ENCODE data around the gene GOLGA8T.
"Not testable (repeated sequence)": the region's sequence is repeated elsewhere in the genome, so short reads cannot be mapped to it uniquely, and the experiment has no call there.

The GOLGA8T gene

GRCh38 chr15:30134751-30135150, at the start of gene GOLGA8T:
Gene GOLGA8T, plus strand, starts transcription at chr15:30135051. Its CDS starts 98 bp downstream, at chr15:30135149.
- not testable (repeated sequence) for DNase-seq (ENCODE audit: low read depth in 3 of 3)

GRCh38 chr15:30097827-30098226, 37.0 kb upstream of the GOLGA8T start:
- DNase-seq (ENCODE audit: low read depth in 3 of 3), result not testable (repeated sequence)

GRCh38 chr15:30102890-30103289, 32.0 kb upstream of the GOLGA8T start:
- DNase-seq (ENCODE audit: low read depth in 3 of 3), result not testable (repeated sequence)

- DNase-seq (ENCODE audit: low read depth in 3 of 3), result not testable (repeated sequence)
Observed at GRCh38 chr15:30103941-30104507, 30.8 kb upstream of the GOLGA8T start.

GRCh38 chr15:30110591-30110990, 24.3 kb upstream of the GOLGA8T start:
- DNase-seq (ENCODE audit: low read depth in 3 of 3), result not testable (repeated sequence)

- DNase-seq (ENCODE audit: low read depth in 3 of 3), result not testable (repeated sequence)
Observed at GRCh38 chr15:30130066-30130465, 4.8 kb upstream of the GOLGA8T start.

- not testable (repeated sequence) for DNase-seq (ENCODE audit: low read depth in 3 of 3)
Observed at GRCh38 chr15:30143246-30143645, 8.4 kb downstream of the GOLGA8T start.

- not testable (repeated sequence) for DNase-seq (ENCODE audit: low read depth in 3 of 3)
Observed at GRCh38 chr15:30149891-30150290, 15.0 kb downstream of the GOLGA8T start.

- DNase-seq (ENCODE audit: low read depth in 3 of 3), result not testable (repeated sequence)
Observed at GRCh38 chr15:30162479-30163357, 27.9 kb downstream of the GOLGA8T start.

GRCh38 chr15:30163759-30164158, 28.9 kb downstream of the GOLGA8T start:
- not testable (repeated sequence) for DNase-seq (ENCODE audit: low read depth in 3 of 3)

- not testable (repeated sequence) for DNase-seq (ENCODE audit: low read depth in 3 of 3)
Observed at GRCh38 chr15:30164257-30164656, 29.4 kb downstream of the GOLGA8T start.

GRCh38 chr15:30167403-30167802, 32.6 kb downstream of the GOLGA8T start:
- DNase-seq (ENCODE audit: low read depth in 3 of 3), result not testable (repeated sequence)

- not testable (repeated sequence) for DNase-seq (ENCODE audit: low read depth in 3 of 3)
Observed at GRCh38 chr15:30167886-30168285, 33.0 kb downstream of the GOLGA8T start.

- not testable (repeated sequence) for DNase-seq (ENCODE audit: low read depth in 3 of 3)
Observed at GRCh38 chr15:30171452-30171851, 36.6 kb downstream of the GOLGA8T start.

- peak; percentile 1 to 37 (median 16) for DNase-seq (ENCODE audit: low read depth in 3 of 3)
Observed at GRCh38 chr15:30173041-30173608, 38.3 kb downstream of the GOLGA8T start.

- DNase-seq (ENCODE audit: low read depth in 3 of 3), result not testable (repeated sequence)
Observed at GRCh38 chr15:30175291-30175690, 40.4 kb downstream of the GOLGA8T start.

- not testable (repeated sequence) for DNase-seq (ENCODE audit: low read depth in 3 of 3)
Observed at GRCh38 chr15:30176613-30177012, 41.8 kb downstream of the GOLGA8T start.

GRCh38 chr15:30179814-30180213, 45.0 kb downstream of the GOLGA8T start:
- DNase-seq (ENCODE audit: low read depth in 3 of 3), result not testable (repeated sequence)

- DNase-seq (ENCODE audit: low read depth in 3 of 3), result not testable (repeated sequence)
Observed at GRCh38 chr15:30185495-30185894, 50.6 kb downstream of the GOLGA8T start.

- not testable (repeated sequence) for DNase-seq (ENCODE audit: low read depth in 3 of 3)
Observed at GRCh38 chr15:30187429-30187828, 52.6 kb downstream of the GOLGA8T start.

- DNase-seq (ENCODE audit: low read depth in 3 of 3), result not testable (repeated sequence)
Observed at GRCh38 chr15:30189754-30190153, 54.9 kb downstream of the GOLGA8T start.

GRCh38 chr15:30191143-30191542, 56.3 kb downstream of the GOLGA8T start:
- DNase-seq (ENCODE audit: low read depth in 3 of 3), result not testable (repeated sequence)
